Neural progenitor cell (in vitro differentiated cells): ENCODE results near the gene ALOX12B. TPM values are rescaled to one million over a fixed set of nuclear protein-coding genes. Genes with fewer than 3 reads are reported as not detected.

ENCODE experiments used
- DNase-seq: peaks from one replicate; pipeline ENCODE4 v3.0.0-alpha.2; 2016; ENCODE audit warnings: low spot score
- H2AFZ ChIP-seq: fragments of 200-600 bp; sonication (generic); replicated peaks from 2 replicates; pipeline ENCODE4 v1.6.1; 2016; ENCODE audit warnings: antibody characterized with exemption
- H3F3A ChIP-seq: fragments of 200-600 bp; sonication (generic); 2 replicates; pipeline ENCODE4 v1.6.1; 2016; ENCODE audit warnings: antibody characterized with exemption, low read depth
- H3K27ac ChIP-seq: fragments of 200-600 bp; sonication (generic); 2 replicates; pipeline ENCODE4 v1.5.1; 2016; ENCODE audit warnings: mild to moderate bottlenecking
- H3K27me3 ChIP-seq: fragments of 200-600 bp; sonication (generic); 2 replicates; pipeline ENCODE4 v1.6.1; 2016; ENCODE audit warnings: mild to moderate bottlenecking, moderate library complexity
- H3K36me3 ChIP-seq: fragments of 200-600 bp; sonication (generic); 2 replicates; pipeline ENCODE4 v1.5.1; 2016
- H3K4me1 ChIP-seq: fragments of 200-600 bp; sonication (generic); 2 replicates; pipeline ENCODE4 v1.6.1; 2016; ENCODE audit warnings: mixed run types
- H3K4me2 ChIP-seq: fragments of 200-600 bp; sonication (generic); 2 replicates; pipeline ENCODE4 v1.6.1; 2016
- H3K4me3 ChIP-seq: fragments of 200-600 bp; sonication (generic); 2 replicates; pipeline ENCODE4 v1.5.1; 2016
- H3K79me2 ChIP-seq: fragments of 200-600 bp; sonication (generic); 2 replicates; pipeline ENCODE4 v1.6.1; 2016; ENCODE audit warnings: low read depth
- H3K9ac ChIP-seq: fragments of 200-600 bp; sonication (generic); 2 replicates; pipeline ENCODE4 v1.6.1; 2016
- H3K9me3 ChIP-seq: fragments of 200-600 bp; sonication (generic); 2 replicates; pipeline ENCODE4 v1.5.1; 2016; ENCODE audit warnings: low read depth
- H4K20me1 ChIP-seq: fragments of 200-600 bp; sonication (generic); 2 replicates; pipeline ENCODE4 v1.6.1; 2016; ENCODE audit warnings: low read depth
- H3K27ac Mint-ChIP-seq: 3 replicates; pipeline ENCODE4 v1.8.0; 2021; ENCODE audit warnings: mixed read lengths
- H3K27me3 Mint-ChIP-seq: 2 replicates; pipeline ENCODE4 v1.8.0; 2022; ENCODE audit warnings: low read depth, mild to moderate bottlenecking, inconsistent platforms, moderate library complexity, mixed read lengths; ENCODE audit not compliant: insufficient read depth
- H3K36me3 Mint-ChIP-seq: 3 replicates; pipeline ENCODE4 v1.8.0; 2021; ENCODE audit warnings: mixed read lengths
- H3K4me1 Mint-ChIP-seq: 3 replicates; pipeline ENCODE4 v1.8.0; 2021; ENCODE audit warnings: mixed read lengths
- H3K4me3 Mint-ChIP-seq: 3 replicates; pipeline ENCODE4 v1.8.0; 2021; ENCODE audit warnings: mild to moderate bottlenecking, moderate library complexity, mixed read lengths
- H3K9me3 Mint-ChIP-seq: 3 replicates; pipeline ENCODE4 v1.8.0; 2020; ENCODE audit warnings: mixed read lengths
- CTCF ChIP-seq: fragments of 200-600 bp; sonication (generic); IDR thresholded peaks from 2 replicates; pipeline ENCODE4 v1.5.1; 2017; ENCODE audit warnings: antibody characterized with exemption, mild to moderate bottlenecking
- EZH2 ChIP-seq: fragments of 200-600 bp; sonication (generic); IDR thresholded peaks from 2 replicates; pipeline ENCODE4 v1.6.1; 2017; ENCODE audit warnings: antibody characterized with exemption, mild to moderate bottlenecking, moderate library complexity
- EZH2phosphoT487 ChIP-seq: fragments of 200-600 bp; sonication (generic); IDR thresholded peaks from 2 replicates; pipeline ENCODE4 v1.6.1; 2017; ENCODE audit warnings: antibody characterized with exemption
- total RNA-seq: library from RNA; depleted of rRNA; stranded (reverse); fragments of >200 nt; gene quantifications from 2 replicates; pipeline ENCODE4 v1.2.3, GENCODE V29; 2015; ENCODE audit warnings: low replicate concordance

ALOX12B gene
- total RNA-seq, 1 donor from 2014 or later, result not detected

- Histone ChIP-seq H3F3A (peaks cover 76% of the 10 kb centered on the region), H3K9ac (no peak within 1 kb of the TSS), H3K36me3 (no peaks in the 10 kb centered on the region), H3K4me1 (peaks cover 14% of the 10 kb centered on the region), H3K4me2 (peak within 1 kb of the TSS; percentile 90), H3K9me3 (no peaks in the 10 kb centered on the region), H3K27ac (no peak within 1 kb of the TSS), H3K79me2 (no peaks in the 10 kb centered on the region), H3K27me3 (peaks cover 67% of the 10 kb centered on the region), H2AFZ (peak within 1 kb of the TSS; percentile 71), H4K20me1 (peaks cover 28% of the 10 kb centered on the region), H3K4me3 (peak within 1 kb of the TSS; percentile 75)
- DNase-seq, result peak; percentile 82
- H3K9me3 Mint-ChIP-seq, result peaks cover 23% of the 10 kb centered on the region
- peak within 1 kb of the TSS; percentile 84 for H3K27ac Mint-ChIP-seq
- H3K4me1 Mint-ChIP-seq, result peaks cover 44% of the 10 kb centered on the region
- TF ChIP-seq EZH2, result peak; percentile 55
- peak; percentile 54 for TF ChIP-seq EZH2phosphoT487
- TF ChIP-seq CTCF, result no peak
- H3K36me3 Mint-ChIP-seq, result peaks cover 7% of the 10 kb centered on the region
- peak within 1 kb of the TSS; percentile 91 for H3K4me3 Mint-ChIP-seq
- H3K27me3 Mint-ChIP-seq, result peaks cover 77% of the 10 kb centered on the region
These were observed 36.3 kb upstream of the ALOX12B start, which contains the start of gene HES7 for GRCh38 chr17:8123695-8124349. TSS of gene HES7 (minus strand) at chr17:8124106. CDS start at chr17:8124084, 22 bp downstream.

GRCh38 chr17:8122924-8123694 lies 35.6 kb upstream of the ALOX12B start:
- H2AFZ ChIP-seq, result peak overlapping the region; percentile 71

GRCh38 chr17:8122422-8122923 lies 35.0 kb upstream of the ALOX12B start:
- H3K9me3 ChIP-seq, result no peaks in the 10 kb centered on the region
- TF ChIP-seq EZH2phosphoT487 (no peak), CTCF (no peak), EZH2 (no peak)
- Mint-ChIP-seq H3K4me3 (peak overlapping the region; percentile 91), H3K36me3 (peaks cover 7% of the 10 kb centered on the region), H3K27me3 (peaks cover 85% of the 10 kb centered on the region), H3K27ac (no peak overlapping the region), H3K9me3 (peaks cover 24% of the 10 kb centered on the region), H3K4me1 (peaks cover 54% of the 10 kb centered on the region)
- H2AFZ ChIP-seq, result peak overlapping the region; percentile 71
- no peaks in the 10 kb centered on the region for H3K79me2 ChIP-seq
- H3K9ac ChIP-seq, result no peak overlapping the region
- peaks cover 14% of the 10 kb centered on the region for H3K4me1 ChIP-seq
- DNase-seq, result peak; percentile 57
- H4K20me1 ChIP-seq, result peaks cover 28% of the 10 kb centered on the region
- H3K27me3 ChIP-seq, result peaks cover 64% of the 10 kb centered on the region
- H3F3A ChIP-seq, result peaks cover 83% of the 10 kb centered on the region
- H3K27ac ChIP-seq, result no peak overlapping the region
- no peaks in the 10 kb centered on the region for H3K36me3 ChIP-seq
- H3K4me3 ChIP-seq, result peak overlapping the region; percentile 75
- peak overlapping the region; percentile 90 for H3K4me2 ChIP-seq

More at GRCh38 chr17:8122924-8123694, 35.6 kb upstream of the ALOX12B start:
- peaks cover 24% of the 10 kb centered on the region for H3K9me3 Mint-ChIP-seq
- TF ChIP-seq EZH2 (peak; percentile 71), CTCF (no peak), EZH2phosphoT487 (peak; percentile 75)
- DNase-seq, result peak; percentile 59
- H3K27me3 Mint-ChIP-seq, result peaks cover 82% of the 10 kb centered on the region
- Histone ChIP-seq H3K9ac (no peak overlapping the region), H3K79me2 (no peaks in the 10 kb centered on the region), H3K36me3 (no peaks in the 10 kb centered on the region), H3F3A (peaks cover 81% of the 10 kb centered on the region), H3K4me1 (peaks cover 14% of the 10 kb centered on the region), H3K27me3 (peaks cover 64% of the 10 kb centered on the region), H4K20me1 (peaks cover 28% of the 10 kb centered on the region), H3K9me3 (no peaks in the 10 kb centered on the region), H3K27ac (no peak overlapping the region), H3K4me3 (peak overlapping the region; percentile 75), H3K4me2 (peak overlapping the region; percentile 90)
- H3K36me3 Mint-ChIP-seq, result peaks cover 7% of the 10 kb centered on the region
- H3K27ac Mint-ChIP-seq, result no peak overlapping the region
- H3K4me1 Mint-ChIP-seq, result peaks cover 50% of the 10 kb centered on the region
- peak overlapping the region; percentile 91 for H3K4me3 Mint-ChIP-seq
